ENCODE data around the gene KIAA1671. TPM values are rescaled to one million over a fixed set of nuclear protein-coding genes. Genes with fewer than 3 reads are reported as not detected.
A peak's percentile ranks its signal among the peaks of the same experiment; 100 is the strongest.

The KIAA1671 gene
- total RNA-seq, 2 experiments from 2014 or later = 35.0 to 35.5 TPM

DNA sequence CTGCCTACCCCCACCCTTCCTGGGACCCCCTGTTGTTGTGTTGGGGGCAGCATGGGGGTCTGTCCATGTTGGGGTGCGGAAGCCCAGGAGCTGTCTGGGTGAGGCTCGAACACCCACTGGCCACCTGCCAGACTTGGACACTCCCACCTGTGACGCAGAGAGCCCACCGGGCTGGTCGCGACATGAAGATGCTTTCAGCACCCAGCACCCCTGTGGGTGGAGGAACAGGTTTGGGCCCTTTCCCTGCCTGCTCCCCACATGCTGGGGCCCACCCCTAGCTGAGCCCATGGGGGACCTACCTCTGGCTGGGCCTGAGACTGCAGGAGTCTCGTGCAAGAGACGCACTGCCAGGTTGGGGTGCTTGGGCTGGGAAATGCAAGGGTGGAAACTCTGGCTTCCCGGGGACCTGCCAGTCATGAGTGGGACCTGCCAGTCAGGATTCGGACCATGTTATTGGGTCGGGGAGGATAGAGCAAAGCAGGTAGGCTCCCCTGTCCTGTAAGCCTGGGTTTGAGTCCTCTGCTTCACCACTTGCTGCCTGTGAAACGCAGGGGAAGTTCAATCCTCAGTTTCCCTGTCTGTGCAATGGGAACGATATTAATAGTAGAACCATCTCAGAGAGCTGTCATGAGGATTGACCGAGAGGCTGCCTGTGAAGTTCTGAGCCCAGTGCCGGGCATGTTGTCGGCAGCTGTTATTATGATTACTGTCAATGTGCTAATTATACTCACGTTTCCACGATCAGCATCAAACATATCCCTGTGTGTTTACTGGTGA, 24.1 kb downstream of the KIAA1671 start:
- H3K27ac Mint-ChIP-seq = no peak overlapping the region
- no peak overlapping the region for H3K4me3 Mint-ChIP-seq
- peaks cover 12% of the 10 kb centered on the region for H3K27me3 Mint-ChIP-seq
- H3K9me3 Mint-ChIP-seq = no peaks in the 10 kb centered on the region
- ChIA-PET CTCF (interaction anchor here (0.7 to 1.2 kb wide), 2 partner anchors 34 to 72 kb away, joined by 3 to 4 read pairs; no protein-coding TSS in a partner anchor), POLR2A (no interaction called here)
- H3K36me3 Mint-ChIP-seq (ENCODE audit: low read depth) = peaks cover 6% of the 10 kb centered on the region
- peaks cover 26% of the 10 kb centered on the region for H3K4me1 Mint-ChIP-seq
- DNase-seq = no peak

DNA sequence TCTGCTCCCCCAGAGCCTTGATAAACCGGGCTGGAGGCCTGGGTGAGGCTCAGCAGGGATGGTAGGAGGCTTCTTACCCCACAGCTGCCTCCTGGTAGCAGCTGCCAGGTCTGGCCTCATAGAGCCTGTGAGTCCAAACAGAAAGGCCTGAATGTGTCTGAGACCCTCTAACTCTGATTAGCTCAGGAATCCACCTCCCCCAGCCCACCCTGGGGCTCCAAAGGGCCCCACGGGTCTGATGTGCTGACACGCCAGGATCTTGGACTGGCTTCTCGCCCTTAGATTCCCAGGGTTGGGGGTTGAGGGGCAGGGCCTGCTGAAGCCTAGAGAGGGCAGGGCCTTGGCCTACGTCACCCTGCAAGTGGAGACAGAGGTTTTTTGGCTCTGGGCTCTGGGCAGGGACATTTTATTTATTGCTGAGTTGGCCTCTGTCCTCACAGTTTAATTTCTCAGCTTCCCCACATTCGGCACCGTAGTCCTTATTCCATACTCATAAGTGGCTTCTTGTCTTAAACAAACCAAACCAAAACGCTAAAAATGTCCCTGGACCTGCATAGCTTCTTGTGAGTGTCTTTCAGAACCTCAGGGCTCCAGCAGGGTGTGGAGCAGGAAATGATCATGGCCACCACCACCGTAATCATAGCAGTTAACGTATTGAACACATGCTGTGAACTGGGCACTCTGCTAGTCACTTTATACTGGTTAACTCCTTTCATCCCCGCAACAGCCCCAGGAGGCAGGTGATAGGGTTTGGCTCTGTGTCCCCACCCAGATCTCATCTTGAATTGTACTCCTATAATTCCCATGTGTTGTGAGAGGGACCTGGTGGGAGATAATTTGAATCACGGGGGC, 25.1 kb downstream of the KIAA1671 start:
- DNase-seq = no peak
- ChIA-PET CTCF (interaction anchor here (0.7 to 1.6 kb wide), 2 partner anchors 35 to 71 kb away, joined by 3 to 4 read pairs; no protein-coding TSS in a partner anchor), POLR2A (interaction anchor here (1.0 kb wide), 1 partner anchor 25 kb away, joined by 3 read pairs; no protein-coding TSS in a partner anchor)
- H3K4me3 Mint-ChIP-seq = no peak overlapping the region
- no peaks in the 10 kb centered on the region for H3K9me3 Mint-ChIP-seq
- no peak overlapping the region for H3K27ac Mint-ChIP-seq
- peaks cover 7% of the 10 kb centered on the region for H3K27me3 Mint-ChIP-seq
- peaks cover 24% of the 10 kb centered on the region for H3K4me1 Mint-ChIP-seq
- H3K36me3 Mint-ChIP-seq (ENCODE audit: low read depth) = peaks cover 10% of the 10 kb centered on the region

DNA sequence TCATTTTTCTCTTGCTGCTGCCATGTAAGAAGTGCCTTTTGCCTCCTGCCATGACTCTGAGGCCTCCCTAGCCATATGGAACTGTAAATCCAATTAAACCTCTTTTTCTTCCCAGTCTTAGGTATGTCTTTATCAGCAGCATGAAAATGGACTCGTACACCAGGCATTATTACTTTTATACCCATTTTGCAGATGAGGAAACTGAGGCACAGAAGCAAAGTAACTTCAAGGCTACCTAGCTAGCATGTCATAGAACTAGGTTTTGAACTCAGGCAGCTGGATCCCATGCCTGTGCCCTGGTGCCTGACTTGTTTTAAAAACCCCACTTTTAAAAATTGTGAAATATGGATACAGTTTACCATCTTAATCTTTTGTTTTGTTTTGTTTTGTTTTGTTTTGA, 25.8 kb downstream of the KIAA1671 start:
- H3K4me3 Mint-ChIP-seq = no peak overlapping the region
- ChIA-PET POLR2A (interaction anchor here (1.0 kb wide), 1 partner anchor 24 kb away, joined by 3 read pairs; no protein-coding TSS in a partner anchor), CTCF (interaction anchor here (1.6 kb wide), 1 partner anchor 70 kb away, joined by 4 read pairs; no protein-coding TSS in a partner anchor)
- no peak for DNase-seq
- H3K36me3 Mint-ChIP-seq (ENCODE audit: low read depth) = peaks cover 15% of the 10 kb centered on the region
- peaks cover 9% of the 10 kb centered on the region for H3K27me3 Mint-ChIP-seq
- peaks cover 26% of the 10 kb centered on the region for H3K4me1 Mint-ChIP-seq
- H3K27ac Mint-ChIP-seq = peak overlapping the region; percentile 24
- no peaks in the 10 kb centered on the region for H3K9me3 Mint-ChIP-seq

DNA sequence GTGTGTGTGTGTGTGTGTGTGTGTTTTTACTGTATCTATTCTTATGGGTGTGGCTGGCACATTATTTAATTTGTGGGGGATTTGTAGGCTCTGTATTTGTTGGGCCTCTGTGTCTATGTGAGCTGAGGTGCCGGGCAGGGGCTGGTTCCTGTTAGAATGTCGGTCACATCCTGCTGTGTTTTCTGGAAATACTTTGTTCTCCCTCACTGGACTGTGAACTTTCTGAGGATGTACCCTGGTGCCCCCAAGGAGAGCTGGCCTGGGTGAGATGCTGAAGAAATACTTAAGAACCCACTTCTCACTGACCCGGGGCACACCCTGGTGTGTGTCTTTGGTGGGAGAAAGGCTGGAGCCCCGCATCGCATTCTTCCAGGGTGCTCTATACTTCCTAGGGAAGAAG, 28.6 kb downstream of the KIAA1671 start:
- ChIA-PET POLR2A (interaction anchor here (0.9 kb wide), 1 partner anchor 18 kb away, joined by 3 read pairs; no protein-coding TSS in a partner anchor), CTCF (interaction anchor here (1.5 kb wide), 1 partner anchor 76 kb away, joined by 3 read pairs; no protein-coding TSS in a partner anchor)
- Mint-ChIP-seq H3K27ac (no peak overlapping the region), H3K9me3 (no peaks in the 10 kb centered on the region), H3K36me3 (ENCODE audit: low read depth) (peaks cover 26% of the 10 kb centered on the region), H3K27me3 (peaks cover 7% of the 10 kb centered on the region), H3K4me1 (peaks cover 36% of the 10 kb centered on the region), H3K4me3 (no peak overlapping the region)
- DNase-seq = no peak

DNA sequence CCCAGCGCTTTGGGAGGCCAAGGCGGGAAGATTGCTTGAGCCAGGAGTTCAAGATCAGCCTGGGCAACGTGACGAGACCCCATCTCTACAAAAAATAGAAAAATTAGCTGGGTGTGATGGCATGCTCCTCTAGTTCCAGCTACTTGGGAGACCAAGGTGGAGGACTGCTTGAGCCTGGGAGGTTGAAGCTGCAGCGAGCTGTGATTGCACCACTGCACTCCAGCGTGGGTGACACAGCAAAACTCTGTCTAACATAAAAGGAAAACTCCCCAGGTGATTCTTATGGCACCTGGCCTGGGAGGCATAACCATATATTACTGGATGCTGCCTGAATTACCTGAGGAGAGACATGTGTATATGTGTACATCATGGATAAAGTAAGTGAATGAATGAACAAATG, 29.1 kb downstream of the KIAA1671 start:
- Mint-ChIP-seq H3K4me1 (peaks cover 41% of the 10 kb centered on the region), H3K9me3 (no peaks in the 10 kb centered on the region), H3K27ac (no peak overlapping the region), H3K27me3 (peaks cover 7% of the 10 kb centered on the region), H3K36me3 (ENCODE audit: low read depth) (peaks cover 26% of the 10 kb centered on the region), H3K4me3 (no peak overlapping the region)
- ChIA-PET CTCF (interaction anchor here (1.5 kb wide), 1 partner anchor 76 kb away, joined by 3 read pairs; no protein-coding TSS in a partner anchor), POLR2A (interaction anchor here (0.9 kb wide), 1 partner anchor 19 kb away, joined by 3 read pairs; no protein-coding TSS in a partner anchor)
- DNase-seq = no peak

DNA sequence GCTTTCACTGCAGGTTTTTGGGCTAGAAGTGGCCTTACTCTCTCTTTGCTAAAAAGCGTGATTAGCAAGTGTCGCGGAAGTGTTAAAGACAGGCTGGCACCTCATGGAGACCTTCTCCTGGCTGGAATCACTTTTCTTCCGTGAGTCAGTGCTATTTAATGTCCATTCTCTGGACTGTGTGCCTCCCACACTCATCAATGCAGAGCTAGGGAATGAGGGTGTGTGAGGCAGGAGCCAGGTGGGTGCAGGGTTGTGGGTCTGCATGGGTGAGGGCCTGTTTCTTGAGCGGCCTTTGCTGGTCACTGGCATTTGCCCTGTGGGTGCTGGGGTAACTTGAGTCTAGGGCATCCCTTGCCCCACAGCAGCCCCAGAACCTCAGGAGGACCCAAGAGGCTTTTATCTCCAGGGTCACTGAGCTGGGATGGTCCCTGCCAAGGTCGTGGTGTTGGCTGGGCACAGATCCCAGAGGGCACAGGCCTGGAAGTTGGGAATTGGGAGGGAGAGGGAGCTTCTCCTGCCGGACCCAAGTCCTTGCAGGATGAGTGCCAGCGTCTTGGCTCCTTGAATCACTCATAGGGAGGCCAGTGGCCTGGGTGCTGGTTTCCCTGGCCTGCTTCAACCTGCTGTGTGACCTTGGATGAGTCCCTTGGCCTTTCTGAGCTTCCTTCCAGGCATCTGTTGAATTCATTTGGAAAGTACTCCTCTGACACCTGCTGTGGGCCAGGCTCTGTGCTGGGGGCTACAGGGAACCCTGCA, 30.0 kb downstream of the KIAA1671 start:
- CTCF ChIA-PET = interaction anchor here (0.9 to 1.6 kb wide), 3 partner anchors 8 to 75 kb away, joined by 3 to 4 read pairs (median 3); no protein-coding TSS in a partner anchor
- H3K4me3 Mint-ChIP-seq = no peak overlapping the region
- H3K4me1 Mint-ChIP-seq = peaks cover 48% of the 10 kb centered on the region
- POLR2A ChIA-PET = interaction anchor here (0.8 to 0.9 kb wide), 2 partner anchors 8 to 23 kb away, joined by 3 read pairs; no protein-coding TSS in a partner anchor
- peaks cover 7% of the 10 kb centered on the region for H3K27me3 Mint-ChIP-seq
- H3K9me3 Mint-ChIP-seq = no peaks in the 10 kb centered on the region
- no peak overlapping the region for H3K27ac Mint-ChIP-seq
- no peak for DNase-seq
- H3K36me3 Mint-ChIP-seq (ENCODE audit: low read depth) = peaks cover 26% of the 10 kb centered on the region

DNA sequence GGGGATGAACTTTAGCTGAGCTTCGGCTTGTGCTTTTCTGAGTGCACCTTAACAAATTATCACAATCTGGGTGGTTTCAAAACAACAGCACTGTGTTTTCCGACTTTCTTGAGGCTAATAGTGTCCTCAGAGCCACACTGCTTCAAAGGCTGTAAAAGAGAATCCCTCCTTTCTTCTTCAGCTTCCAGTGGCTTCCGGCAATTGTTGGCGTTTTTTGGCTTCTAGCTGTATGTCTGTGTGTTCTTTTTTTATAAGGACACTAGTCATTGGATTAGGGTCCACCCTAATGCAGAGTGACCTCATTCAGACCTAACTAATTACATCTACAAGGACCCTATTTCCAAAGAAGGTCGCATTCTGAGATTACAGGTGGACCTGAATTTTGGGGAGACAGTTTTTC, 30.6 kb downstream of the KIAA1671 start:
- Mint-ChIP-seq H3K4me1 (peaks cover 46% of the 10 kb centered on the region), H3K36me3 (ENCODE audit: low read depth) (peaks cover 27% of the 10 kb centered on the region), H3K27ac (no peak overlapping the region), H3K27me3 (peaks cover 7% of the 10 kb centered on the region), H3K9me3 (no peaks in the 10 kb centered on the region), H3K4me3 (no peak overlapping the region)
- POLR2A ChIA-PET = interaction anchor here (0.8 to 0.9 kb wide), 2 partner anchors 9 to 24 kb away, joined by 3 read pairs; no protein-coding TSS in a partner anchor
- CTCF ChIA-PET = interaction anchor here (0.9 to 1.6 kb wide), 2 partner anchors 9 to 67 kb away, joined by 3 to 4 read pairs; no protein-coding TSS in a partner anchor
- no peak for DNase-seq

DNA sequence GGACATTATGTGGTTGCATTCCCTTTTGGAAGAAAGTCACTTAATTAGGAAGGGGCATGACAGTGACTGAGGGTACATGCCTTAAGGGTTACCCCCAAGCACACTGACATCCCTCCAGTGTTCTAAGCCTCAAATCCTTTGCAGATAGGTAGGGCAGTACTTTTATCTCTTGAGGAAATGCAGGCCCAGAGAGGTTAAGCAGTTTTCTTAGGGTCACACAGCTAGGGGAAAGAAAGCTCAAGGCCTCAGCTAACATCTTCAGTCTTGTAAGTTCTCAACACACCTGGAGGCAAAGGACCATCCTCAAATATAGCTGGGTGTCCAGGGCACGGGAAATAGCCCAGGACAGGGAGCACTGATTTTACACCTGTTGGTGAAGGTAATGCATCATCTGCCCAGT, 31.6 kb downstream of the KIAA1671 start:
- POLR2A ChIA-PET = interaction anchor here (1.2 to 3.0 kb wide), 2 partner anchors 10 to 42 kb away, joined by 4 to 22 read pairs; no protein-coding TSS in a partner anchor
- H3K4me1 Mint-ChIP-seq = peaks cover 53% of the 10 kb centered on the region
- H3K36me3 Mint-ChIP-seq (ENCODE audit: low read depth) = peaks cover 34% of the 10 kb centered on the region
- no peak overlapping the region for H3K27ac Mint-ChIP-seq
- peaks cover 7% of the 10 kb centered on the region for H3K27me3 Mint-ChIP-seq
- DNase-seq = no peak
- CTCF ChIA-PET = interaction anchor here (0.6 to 1.1 kb wide), 2 partner anchors 10 to 63 kb away, joined by 3 read pairs; no protein-coding TSS in a partner anchor
- H3K4me3 Mint-ChIP-seq = no peak overlapping the region
- no peaks in the 10 kb centered on the region for H3K9me3 Mint-ChIP-seq

DNA sequence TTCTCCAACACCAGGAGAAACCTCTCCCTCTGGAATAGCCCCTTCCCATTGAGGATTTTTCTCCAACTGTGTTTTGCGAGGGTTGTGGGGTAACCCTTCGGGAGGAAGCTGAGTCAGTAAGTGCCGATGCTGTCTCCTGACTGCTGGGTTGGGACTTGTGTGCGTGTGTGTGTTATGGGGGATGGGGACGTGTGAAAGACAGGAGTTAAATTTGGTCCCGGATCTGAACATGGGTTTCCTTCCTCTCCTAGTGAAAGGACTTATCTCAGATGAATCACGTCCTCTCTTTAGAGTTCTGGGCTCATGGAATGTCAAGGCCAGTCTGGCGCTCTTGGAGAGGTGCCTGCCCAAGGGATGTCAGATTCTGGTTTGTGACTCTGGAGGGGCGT, 33.3 kb downstream of the KIAA1671 start:
- peaks cover 62% of the 10 kb centered on the region for H3K4me1 Mint-ChIP-seq
- peak overlapping the region; percentile 36 for H3K4me3 Mint-ChIP-seq
- POLR2A ChIA-PET = interaction anchor here (1.3 to 3.0 kb wide), 4 partner anchors 16 to 40 kb away, joined by 3 to 22 read pairs (median 5); no protein-coding TSS in a partner anchor
- peaks cover 38% of the 10 kb centered on the region for H3K36me3 Mint-ChIP-seq (ENCODE audit: low read depth)
- CTCF ChIA-PET = interaction anchor here (0.7 to 3.0 kb wide), 3 partner anchors 41 to 69 kb away, joined by 3 to 14 read pairs (median 7); no protein-coding TSS in a partner anchor
- H3K27ac Mint-ChIP-seq = peak overlapping the region; percentile 70
- H3K9me3 Mint-ChIP-seq = no peaks in the 10 kb centered on the region
- H3K27me3 Mint-ChIP-seq = peaks cover 4% of the 10 kb centered on the region
- DNase-seq = peak; percentile 32

DNA sequence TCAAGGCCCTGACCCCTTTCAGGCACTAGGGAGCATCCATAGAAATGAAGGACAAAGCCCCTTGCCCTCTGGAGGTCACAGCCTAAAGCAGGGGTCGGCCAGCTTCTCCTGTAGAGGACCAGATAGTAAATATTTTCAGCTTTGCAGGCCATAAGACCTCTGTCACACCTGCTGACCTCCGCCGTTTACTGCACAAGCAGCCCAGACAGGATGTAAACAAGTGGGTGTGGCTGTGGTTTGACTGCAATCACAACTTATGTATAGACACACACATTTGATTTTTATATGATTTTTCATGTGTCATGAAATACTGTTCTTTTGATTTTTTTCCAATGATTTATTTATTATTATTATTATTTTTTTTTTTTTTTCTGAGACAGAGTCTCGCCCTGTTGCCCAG, 34.3 kb downstream of the KIAA1671 start:
- ChIA-PET POLR2A (interaction anchor here (0.8 to 3.0 kb wide), 7 partner anchors 8 to 90 kb away, joined by 3 to 22 read pairs (median 5); no protein-coding TSS in a partner anchor), CTCF (interaction anchor here (0.7 to 3.0 kb wide), 4 partner anchors 40 to 68 kb away, joined by 3 to 14 read pairs (median 6); no protein-coding TSS in a partner anchor)
- Mint-ChIP-seq H3K4me1 (peaks cover 66% of the 10 kb centered on the region), H3K36me3 (ENCODE audit: low read depth) (peaks cover 38% of the 10 kb centered on the region), H3K27ac (peak overlapping the region; percentile 81), H3K9me3 (no peaks in the 10 kb centered on the region), H3K4me3 (peak overlapping the region; percentile 35), H3K27me3 (peaks cover 4% of the 10 kb centered on the region)
- DNase-seq = peak; percentile 78

DNA sequence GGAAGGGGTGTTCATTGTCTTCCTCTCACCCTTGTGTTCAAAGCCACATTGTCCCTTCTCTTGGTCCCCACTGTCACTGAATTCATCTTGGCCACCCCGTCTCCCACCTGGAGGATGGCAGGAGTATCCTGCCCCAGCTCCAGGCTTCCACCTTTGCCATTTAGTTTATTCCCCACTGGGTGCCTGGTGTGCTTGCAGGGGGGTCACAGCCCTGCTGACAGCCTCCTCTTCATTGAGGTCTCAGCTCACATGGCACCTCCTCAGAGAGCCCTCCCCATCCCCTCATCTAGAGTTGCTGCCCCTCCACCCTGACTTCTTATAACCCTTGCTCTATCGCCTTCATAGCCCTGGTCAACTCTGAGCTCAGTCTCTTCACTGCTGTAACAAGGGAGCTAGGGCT, 36.6 kb downstream of the KIAA1671 start:
- H3K27ac Mint-ChIP-seq = peak overlapping the region; percentile 17
- H3K9me3 Mint-ChIP-seq = no peaks in the 10 kb centered on the region
- POLR2A ChIA-PET = interaction anchor here (0.8 to 1.4 kb wide), 4 partner anchors 13 to 39 kb away, joined by 3 read pairs; no protein-coding TSS in a partner anchor
- CTCF ChIA-PET = interaction anchor here (5.3 kb wide), 1 partner anchor 59 kb away, joined by 20 read pairs; no protein-coding TSS in a partner anchor
- DNase-seq = no peak
- no peaks in the 10 kb centered on the region for H3K27me3 Mint-ChIP-seq
- H3K4me3 Mint-ChIP-seq = no peak overlapping the region
- peaks cover 82% of the 10 kb centered on the region for H3K4me1 Mint-ChIP-seq
- H3K36me3 Mint-ChIP-seq (ENCODE audit: low read depth) = peaks cover 31% of the 10 kb centered on the region
